ENCODE results near the gene SLC9A9. TPM values are rescaled to one million over a fixed set of nuclear protein-coding genes. Genes with fewer than 3 reads are reported as not detected.

The SLC9A9 gene
- polyA plus RNA-seq, 1 experiment: 13.4 TPM

- H3K4me3 ChIP-seq (ENCODE audit: low read depth, low read length): no peak overlapping the region
- no peak overlapping the region for H3K27ac ChIP-seq (ENCODE audit: low read depth, low read length)
- no peak for DNase-seq (ENCODE audit: low read depth, low spot score)
- no peaks in the 10 kb centered on the region for H3K27me3 ChIP-seq (ENCODE audit: control insufficient read depth, insufficient read depth, low read length)
- POLR2A ChIA-PET: no interaction called here
- CTCF ChIA-PET: no interaction called here
- H3K9me3 ChIP-seq (ENCODE audit: control insufficient read depth, insufficient read depth, low read length): no peaks in the 10 kb centered on the region
- TF ChIP-seq CTCF (IDR thresholded peaks at IDR 0.05; ENCODE audit: low read depth, low read length): no peak
These were observed 489.3 kb downstream of the SLC9A9 start for GRCh38 chr3:143358793-143359491.

GRCh38 chr3:143358155-143358792 lies 490.0 kb downstream of the SLC9A9 start:
- no peak overlapping the region for H3K4me3 ChIP-seq (ENCODE audit: low read depth, low read length)
- no peak overlapping the region for H3K27ac ChIP-seq (ENCODE audit: low read depth, low read length)
- POLR2A ChIA-PET: no interaction called here
- DNase-seq (ENCODE audit: low read depth, low spot score): no peak
- no peaks in the 10 kb centered on the region for H3K9me3 ChIP-seq (ENCODE audit: control insufficient read depth, insufficient read depth, low read length)
- H3K27me3 ChIP-seq (ENCODE audit: control insufficient read depth, insufficient read depth, low read length): no peaks in the 10 kb centered on the region
- TF ChIP-seq CTCF (IDR thresholded peaks at IDR 0.05; ENCODE audit: low read depth, low read length): no peak
- CTCF ChIA-PET: no interaction called here

GRCh38 chr3:143357700-143358099 lies 490.6 kb downstream of the SLC9A9 start:
- no peak overlapping the region for H3K4me3 ChIP-seq (ENCODE audit: low read depth, low read length)
- H3K27ac ChIP-seq (ENCODE audit: low read depth, low read length): no peak overlapping the region
- DNase-seq (ENCODE audit: low read depth, low spot score): no peak
- no peak for TF ChIP-seq CTCF (IDR thresholded peaks at IDR 0.05; ENCODE audit: low read depth, low read length)
- no peaks in the 10 kb centered on the region for H3K9me3 ChIP-seq (ENCODE audit: control insufficient read depth, insufficient read depth, low read length)
- ChIA-PET POLR2A (no interaction called here), CTCF (no interaction called here)
- no peaks in the 10 kb centered on the region for H3K27me3 ChIP-seq (ENCODE audit: control insufficient read depth, insufficient read depth, low read length)

GRCh38 chr3:143356839-143357238 lies 491.4 kb downstream of the SLC9A9 start:
- H3K27ac ChIP-seq (ENCODE audit: low read depth, low read length): no peak overlapping the region
- ChIA-PET POLR2A (no interaction called here), CTCF (no interaction called here)
- no peak for TF ChIP-seq CTCF (IDR thresholded peaks at IDR 0.05; ENCODE audit: low read depth, low read length)
- no peak overlapping the region for H3K4me3 ChIP-seq (ENCODE audit: low read depth, low read length)
- DNase-seq (ENCODE audit: low read depth, low spot score): no peak
- no peaks in the 10 kb centered on the region for H3K9me3 ChIP-seq (ENCODE audit: control insufficient read depth, insufficient read depth, low read length)
- H3K27me3 ChIP-seq (ENCODE audit: control insufficient read depth, insufficient read depth, low read length): no peaks in the 10 kb centered on the region

GRCh38 chr3:143354342-143354741 lies 493.9 kb downstream of the SLC9A9 start:
- CTCF ChIA-PET: no interaction called here
- no peak for DNase-seq (ENCODE audit: low read depth, low spot score)

More at GRCh38 chr3:143354342-143354741, 493.9 kb downstream of the SLC9A9 start:
- Histone ChIP-seq H3K27ac (ENCODE audit: low read depth, low read length) (no peak overlapping the region), H3K9me3 (ENCODE audit: control insufficient read depth, insufficient read depth, low read length) (no peaks in the 10 kb centered on the region), H3K27me3 (ENCODE audit: control insufficient read depth, insufficient read depth, low read length) (no peaks in the 10 kb centered on the region), H3K4me3 (ENCODE audit: low read depth, low read length) (no peak overlapping the region)
- POLR2A ChIA-PET: no interaction called here
- TF ChIP-seq CTCF (IDR thresholded peaks at IDR 0.05; ENCODE audit: low read depth, low read length): no peak

Data from AG04450 (cell line).